SK-N-SH (cell line): ENCODE data around the gene OBP2B.
"Not testable (repeated sequence)": the region's sequence is repeated elsewhere in the genome, so short reads cannot be mapped to it uniquely, and the experiment has no call there.

Experiments used
- CTCF ChIP-seq: fragments of 200-600 bp; sonication (generic); IDR thresholded peaks from 2 replicates; pipeline ENCODE4 v1.6.1; 2017; ENCODE audit warnings: antibody characterized with exemption, mild to moderate bottlenecking, moderate library complexity
- ELF1 ChIP-seq: IDR thresholded peaks from 2 replicates; pipeline ENCODE4 v1.4.0; 2012
- FOXM1 ChIP-seq: IDR thresholded peaks from 2 replicates; pipeline ENCODE4 v1.4.0; 2012; ENCODE audit warnings: low read depth, mild to moderate bottlenecking
- MAX ChIP-seq: IDR thresholded peaks from 2 replicates; pipeline ENCODE4 v1.4.0; 2012; ENCODE audit warnings: low read depth
- MXI1 ChIP-seq: IDR thresholded peaks from 2 replicates; pipeline ENCODE4 v1.6.1; 2012; ENCODE audit warnings: mild to moderate bottlenecking, low read depth, low read length, improper control_type of control experiment
- PBX3 ChIP-seq: IDR thresholded peaks from 2 replicates; pipeline ENCODE4; 2012
- POLR2AphosphoS5 ChIP-seq: IDR thresholded peaks from 2 replicates; pipeline ENCODE4 v1.6.1; 2012; ENCODE audit warnings: low read depth, low read length
- REST ChIP-seq: IDR thresholded peaks from 2 replicates; pipeline ENCODE4 v1.6.1; 2012; ENCODE audit warnings: mild to moderate bottlenecking, low read depth, low read length, moderate library complexity
- SMC3 ChIP-seq: IDR thresholded peaks from 2 replicates; pipeline ENCODE4 v1.6.1; 2012; ENCODE audit warnings: low read depth, low read length, improper control_type of control experiment
- TAF1 ChIP-seq: IDR thresholded peaks from 2 replicates; pipeline ENCODE4 v1.6.1; 2012; ENCODE audit warnings: low read depth, mild to moderate bottlenecking, low read length, moderate library complexity, borderline replicate concordance
- TCF12 ChIP-seq: IDR thresholded peaks from 2 replicates; pipeline ENCODE4 v1.4.0; 2012
- USF2 ChIP-seq: fragments of 150-350 bp; IDR thresholded peaks from 2 replicates; pipeline ENCODE4 v1.6.1; 2017; ENCODE audit warnings: antibody characterized with exemption, low read length, low read depth, borderline replicate concordance
- YY1 ChIP-seq: IDR thresholded peaks from 2 replicates; pipeline ENCODE4 v1.4.0; 2012; ENCODE audit warnings: low read depth, mild to moderate bottlenecking

GRCh38 chr9:133236291-133237034 lies 27.4 kb upstream of the OBP2B start:
- TF ChIP-seq POLR2AphosphoS5, REST, USF2, TAF1, CTCF, SMC3, TCF12, MAX, ELF1, FOXM1, MXI1, PBX3, YY1: not testable (repeated sequence)
